GM19035 (cell line): ENCODE data around the gene ATF1.
"Not testable (repeated sequence)": the region's sequence is repeated elsewhere in the genome, so short reads cannot be mapped to it uniquely, and the experiment has no call there.

Experiments used
- ATAC-seq: cut with Tn5 transposase; IDR thresholded peaks from one replicate; pipeline ENCODE4 v1.9.1; 2021; ENCODE audit not compliant: unreplicated experiment

The ATF1 gene

DNA sequence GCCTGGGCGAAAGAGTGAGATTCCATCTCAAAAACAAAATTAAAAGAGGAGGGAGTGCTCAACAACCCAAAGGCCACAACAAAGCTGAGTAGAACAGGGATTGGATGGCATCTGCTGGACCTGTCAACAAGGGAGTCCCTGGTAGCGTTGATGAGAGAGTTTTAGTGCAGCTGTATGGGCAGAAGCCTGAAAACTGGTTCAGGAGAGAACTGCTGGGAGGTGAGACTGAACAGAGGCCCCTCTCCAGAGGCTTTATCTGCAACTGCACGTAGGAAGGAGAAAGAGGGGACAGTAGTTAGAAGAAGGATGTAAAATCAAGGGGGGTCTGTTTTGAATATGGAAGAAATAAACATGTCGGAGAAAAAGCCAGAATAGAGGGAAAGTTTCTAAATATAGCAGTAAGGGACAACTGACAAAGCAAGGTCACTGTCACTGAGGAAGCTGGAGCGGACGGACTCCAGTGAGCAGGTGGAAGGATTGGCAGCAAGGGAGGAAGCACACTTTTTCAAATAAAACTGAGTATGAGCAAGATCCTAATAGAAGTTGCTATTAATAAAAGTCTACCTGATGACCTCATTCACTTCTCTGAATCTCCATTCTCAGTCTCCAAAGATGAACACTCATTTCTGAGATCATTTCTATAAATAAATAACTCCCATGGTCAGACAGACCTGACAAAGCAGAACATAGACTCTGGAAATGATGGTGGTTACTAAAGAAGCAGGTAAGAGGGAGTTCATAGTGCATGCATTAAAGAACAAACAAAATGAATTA is 11.8 kb upstream of the ATF1 start:
- no peak for ATAC-seq

- no peak for ATAC-seq
Measured at GRCh38 chr12:50753232-50753769, 10.6 kb upstream of the ATF1 start.

GRCh38 chr12:50764286-50765094 is 589 bp downstream of the ATF1 start:
- ATAC-seq: peak; percentile 47

DNA sequence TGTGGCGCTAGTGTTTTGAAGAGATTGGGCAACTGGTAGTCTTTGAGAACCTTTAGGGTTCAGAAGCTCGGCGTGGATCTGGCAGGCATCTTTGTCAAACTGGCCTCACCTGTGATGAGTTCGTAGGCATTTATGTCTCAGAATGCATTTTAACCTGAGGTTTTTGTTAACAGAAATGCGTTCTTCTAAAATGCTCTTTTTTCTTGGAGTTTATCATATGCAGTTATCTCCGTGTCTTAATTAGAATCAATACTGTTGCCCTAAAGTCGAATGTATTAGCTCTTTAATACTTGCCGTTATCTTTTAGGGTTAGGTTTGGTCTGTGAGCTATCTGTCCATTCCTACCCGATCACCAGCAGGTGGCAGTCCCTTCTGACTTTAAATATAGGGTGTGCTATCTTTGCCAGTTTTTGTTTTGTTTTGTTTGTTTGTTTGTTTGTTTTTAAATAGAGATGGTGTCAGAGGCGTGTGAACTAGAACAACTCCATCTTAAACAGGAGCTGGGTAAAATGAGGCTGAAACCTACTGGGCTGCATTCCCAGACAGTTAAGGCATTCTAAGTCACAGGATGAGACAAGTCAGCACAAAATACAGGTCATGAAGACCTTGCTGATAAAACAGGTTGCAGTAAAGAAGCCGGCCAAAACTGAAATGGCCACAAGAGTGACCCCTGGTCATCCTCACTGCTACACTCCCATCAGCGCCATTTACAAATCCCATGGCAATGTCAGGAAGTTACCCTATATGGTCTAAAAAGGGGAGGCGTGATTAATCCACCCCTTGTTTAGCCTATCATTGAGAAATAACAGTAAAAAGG is 1.4 kb downstream of the ATF1 start:
- ATAC-seq: peak; percentile 2

GRCh38 chr12:50768391-50768790 is 4.5 kb downstream of the ATF1 start:
- ATAC-seq: no peak

GRCh38 chr12:50768813-50769212 is 4.9 kb downstream of the ATF1 start:
- not testable (repeated sequence) for ATAC-seq

- no peak for ATAC-seq
Measured at GRCh38 chr12:50771409-50771808, 7.5 kb downstream of the ATF1 start.

- ATAC-seq: no peak
Measured at GRCh38 chr12:50772470-50772869, 8.6 kb downstream of the ATF1 start.

DNA sequence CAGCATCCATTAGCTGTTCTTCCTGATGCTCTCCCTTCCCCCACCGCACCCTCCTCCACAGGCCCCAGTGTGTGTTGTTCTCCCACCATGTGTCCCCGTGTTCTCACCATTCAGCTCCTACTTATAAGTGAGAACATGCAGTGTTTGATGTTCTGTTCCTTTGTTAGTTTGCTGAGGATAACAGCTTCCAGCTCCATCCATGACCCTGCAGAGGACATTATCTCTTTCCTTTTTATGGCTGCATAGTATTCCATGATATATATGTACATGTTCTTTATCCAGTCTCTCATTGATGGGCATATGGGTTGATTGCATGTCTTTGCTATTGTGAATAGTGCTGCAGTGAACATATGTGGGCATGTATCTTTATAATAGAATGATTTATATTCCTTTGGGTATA is 9.0 kb downstream of the ATF1 start:
- ATAC-seq: no peak

GRCh38 chr12:50775251-50775650 is 11.3 kb downstream of the ATF1 start:
- ATAC-seq: no peak

DNA sequence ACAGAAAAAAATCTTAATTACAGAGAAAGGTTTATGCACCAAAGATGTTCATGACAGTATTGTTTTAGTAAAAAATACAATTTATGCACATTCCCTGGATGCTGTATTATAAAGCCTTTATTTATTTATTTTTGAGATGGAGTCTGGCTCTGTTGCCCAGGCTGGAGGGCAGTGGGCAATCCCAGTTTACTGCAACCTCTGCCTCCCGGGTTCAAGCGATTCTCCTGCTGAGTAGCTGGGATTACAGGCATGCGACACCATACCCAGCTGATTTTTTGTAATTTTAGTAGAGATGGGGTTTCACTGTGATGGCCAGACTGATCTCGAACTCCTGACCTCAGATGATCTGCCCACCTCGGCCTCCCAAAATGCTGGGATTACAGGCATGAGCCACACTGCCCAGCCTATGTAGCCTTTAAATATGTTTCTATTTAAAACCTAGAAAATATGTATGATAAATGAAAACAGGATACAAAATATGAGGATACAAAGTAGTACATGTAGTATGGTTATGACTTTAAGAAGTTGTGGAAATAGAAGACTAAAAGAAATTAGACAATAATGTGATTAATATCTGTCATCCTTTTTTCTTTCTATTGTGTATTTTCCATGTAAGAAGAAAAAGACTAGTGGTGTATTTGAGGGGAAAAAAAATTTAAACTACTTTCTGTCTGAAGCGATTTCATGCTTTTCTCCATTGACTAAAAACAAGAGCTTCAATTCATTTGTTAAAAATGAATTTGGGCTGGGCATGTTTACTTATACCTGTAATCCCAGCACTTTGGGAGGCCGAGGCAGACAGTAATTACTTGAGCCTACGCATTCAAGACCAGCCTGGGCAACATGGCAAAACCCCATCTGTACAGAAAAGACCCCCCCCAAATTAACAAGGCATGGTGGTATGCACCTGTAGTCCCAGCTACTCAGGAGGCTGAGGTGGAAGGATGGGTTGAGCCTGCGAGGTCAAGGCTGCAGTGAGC is 13.1 kb downstream of the ATF1 start:
- ATAC-seq: no peak

GRCh38 chr12:50778663-50779590 is 15.0 kb downstream of the ATF1 start:
- no peak for ATAC-seq

GRCh38 chr12:50780013-50780412 is 16.1 kb downstream of the ATF1 start:
- ATAC-seq: no peak

DNA sequence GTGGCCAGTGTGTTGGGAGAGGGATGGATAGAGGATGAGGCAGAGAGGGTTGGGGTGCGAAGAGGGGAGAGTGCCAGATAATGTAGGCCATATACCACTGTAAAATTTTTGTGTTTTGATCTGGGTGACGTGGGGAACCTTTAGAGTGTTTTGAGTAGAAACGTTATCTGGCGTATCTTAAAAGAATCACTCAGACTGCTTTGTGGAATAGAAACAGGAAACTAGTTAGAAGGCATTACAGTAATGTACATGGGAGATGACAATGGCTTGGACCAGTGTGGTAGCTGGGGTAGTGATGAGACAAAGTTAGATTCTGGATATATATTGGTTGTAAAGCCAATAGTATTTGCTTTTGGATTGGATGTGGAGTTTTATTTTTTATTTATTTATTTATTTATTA is 20.6 kb downstream of the ATF1 start:
- ATAC-seq: no peak

DNA sequence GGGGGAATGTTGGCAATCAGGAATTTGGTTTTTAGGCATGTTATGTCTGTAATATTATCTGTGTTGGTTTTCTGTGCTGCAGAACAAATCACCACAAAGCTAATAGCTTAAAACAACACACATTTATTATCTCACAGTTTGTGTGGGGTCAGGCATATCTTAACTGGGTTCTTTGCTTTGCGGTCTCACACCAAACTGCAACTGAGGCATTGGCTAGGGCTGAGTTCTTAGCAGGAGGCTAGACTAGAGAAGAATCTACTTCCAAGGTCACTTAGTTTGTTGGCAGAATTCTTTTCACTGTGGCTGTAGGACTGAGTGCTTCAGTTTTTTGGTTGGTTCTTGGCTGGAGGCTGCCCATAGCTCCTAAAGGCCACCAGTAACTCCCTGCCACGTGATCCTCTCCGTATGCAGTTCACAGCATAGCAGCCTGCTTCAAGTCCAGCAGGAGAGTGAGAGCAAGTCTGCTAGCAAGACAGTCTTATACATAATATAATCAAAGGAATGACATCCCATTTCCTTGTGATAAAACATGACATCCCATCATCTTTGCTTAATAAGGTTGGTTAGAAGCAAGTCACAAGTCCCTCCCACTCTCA is 21.6 kb downstream of the ATF1 start:
- no peak for ATAC-seq

GRCh38 chr12:50786498-50787231 is 22.8 kb downstream of the ATF1 start:
- no peak for ATAC-seq

- no peak for ATAC-seq
Measured at GRCh38 chr12:50787618-50788017, 23.7 kb downstream of the ATF1 start.

DNA sequence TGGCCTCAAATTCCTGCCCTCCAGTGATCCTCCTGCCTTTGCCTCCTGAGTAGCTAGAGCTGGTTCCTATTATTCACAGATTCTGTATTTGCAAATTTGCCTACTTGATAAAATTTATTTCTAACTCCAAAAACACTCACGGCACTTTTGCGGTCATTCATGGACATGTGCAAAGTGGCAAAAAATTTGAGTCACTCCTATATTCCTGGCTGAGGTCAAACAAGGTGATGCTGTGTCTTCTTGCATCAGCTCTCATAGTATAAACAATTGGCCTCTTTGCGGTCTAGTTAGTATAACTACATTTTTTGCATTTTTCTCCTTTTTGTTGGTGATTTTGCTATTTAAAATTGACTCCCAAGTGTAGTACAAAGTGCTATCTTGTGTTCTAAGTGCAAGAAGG is 24.7 kb downstream of the ATF1 start:
- no peak for ATAC-seq
